Adrenal gland (tissue), 12 donors: Measurements from ENCODE around the gene KCNA2. TPM values are rescaled to one million over a fixed set of nuclear protein-coding genes. Genes with fewer than 3 reads are reported as not detected.

Source experiments
- DNase-seq, 7 donors: peaks; one replicate each; pipeline ENCODE4 v3.0.0-alpha.2; 2019 to 2020
- H3K27ac ChIP-seq, 5 donors: fragments of 200-600 bp; sonication (generic) in 4 of 5; 1 replicate in 3 of 5; 2 replicates in 2 of 5; pipeline versions ENCODE4 v1.5.1 to v1.8.0; 2016 to 2020; ENCODE audit warnings: mild to moderate bottlenecking in 1 of 5
- H3K27me3 ChIP-seq: fragments of 200-600 bp; 2 replicates; pipeline ENCODE4 v1.8.0; 2021
- H3K36me3 ChIP-seq, 2 donors: fragments of 200-600 bp; replicated peaks in 1 of 2; 1 replicate in 1 of 2; 2 replicates in 1 of 2; pipeline versions ENCODE4 v1.5.1 to v1.8.0; 2018 to 2022
- H3K4me1 ChIP-seq, 2 donors: fragments of 200-600 bp; replicated peaks in 1 of 2; 1 replicate in 1 of 2; 2 replicates in 1 of 2; pipeline versions ENCODE4 v1.5.1 to v1.8.0; 2018 to 2021
- H3K4me3 ChIP-seq, 4 donors: fragments of 200-600 bp; sonication (generic) in 3 of 4; one replicate each; pipeline ENCODE4 v1.5.1; 2016 to 2018
- H3K9me3 ChIP-seq, 3 donors: fragments of 200-600 bp; sonication (generic) in 1 of 3; replicated peaks in 1 of 3; 1 replicate in 2 of 3; 2 replicates in 1 of 3; pipeline versions ENCODE4 v1.5.1 to v1.8.0; 2016 to 2021
- POLR2A ChIP-seq, 2 donors: fragments of 450-650 bp; IDR thresholded peaks; one replicate each; pipeline ENCODE4 v1.6.1; 2017; ENCODE audit warnings: antibody characterized with exemption in 2 of 2, mild to moderate bottlenecking in 2 of 2, moderate library complexity in 1 of 2
- WGBS, 4 donors: extraction: QIAGEN DNeasy Blood & Tissue Kit in 2 of 4; methylation state at CpG; one replicate each; pipeline versions ENCODE4 v1.1.5 to v1.1.7; 2013 to 2017; 5-methylcytosine and 5-hydroxymethylcytosine counted together
- intact Hi-C, 2 donors: fragments of 100-400 bp; cut with DNase I; formaldehyde crosslinking; loops; one replicate each; pipeline versions ENCODE4 v1.14.1 to v1.15.0; 2022 to 2023
- polyA plus RNA-seq, 3 donors: library from polyadenylated mRNA; stranded (reverse); fragments of 200-250 nt in 2 of 3; fragments of 350-450 nt in 1 of 3; fragmentation: Illumina TruSeq in 1 of 3; extraction: RNeasy Lipid Tissue Mini Kit (QIAGEN cat#74804) in 1 of 3; gene quantifications; one replicate each; pipeline ENCODE4 v1.2.3, GENCODE V29; 2013 to 2014
- total RNA-seq, 9 donors: library from RNA; depleted of rRNA in 4 of 9; stranded (reverse); fragments of >200 nt in 4 of 9; fragments of 120-200 nt in 1 of 9; fragmentation: NEBNext Ultra II Directional in 1 of 9; extraction: Animal tissue kit (Norgen Biotek cat#: 25700) in 1 of 9; gene quantifications; one replicate each; pipeline versions ENCODE4 v1.1.0 to v1.2.4, GENCODE V29; 2013 to 2023
- TF ChIP-seq, protein P1 (sequence below), 6 experiments: fragments of 450-650 bp in 4 of 6; fragments of 200-600 bp in 2 of 6; sonication (generic) in 1 of 6; IDR thresholded peaks; 1 replicate in 5 of 6; 2 replicates in 1 of 6; pipeline versions ENCODE4 v1.5.1 to v1.8.0; 2016 to 2021; ENCODE audit warnings: antibody characterized with exemption in 6 of 6, mild to moderate bottlenecking in 2 of 6, moderate library complexity in 1 of 6
- donor health status: healthy with polysubstance abuse.
- donor health status: Bipolar disorder and iron deficiency.
- donor health status: DM: yes; HTN: yes; CAD: no.
- donor health status: DM: no; HTN: no; CAD: no.
- donor health status: DM: no; HTN: no; CAD: no.
- donor health status: DM: yes; HTN: yes; CAD: no.

Gene KCNA2
- total and polyA plus RNA-seq, 12 donors, result 0.06 to 16.9 (median 0.38) TPM; not detected in 1

DNA sequence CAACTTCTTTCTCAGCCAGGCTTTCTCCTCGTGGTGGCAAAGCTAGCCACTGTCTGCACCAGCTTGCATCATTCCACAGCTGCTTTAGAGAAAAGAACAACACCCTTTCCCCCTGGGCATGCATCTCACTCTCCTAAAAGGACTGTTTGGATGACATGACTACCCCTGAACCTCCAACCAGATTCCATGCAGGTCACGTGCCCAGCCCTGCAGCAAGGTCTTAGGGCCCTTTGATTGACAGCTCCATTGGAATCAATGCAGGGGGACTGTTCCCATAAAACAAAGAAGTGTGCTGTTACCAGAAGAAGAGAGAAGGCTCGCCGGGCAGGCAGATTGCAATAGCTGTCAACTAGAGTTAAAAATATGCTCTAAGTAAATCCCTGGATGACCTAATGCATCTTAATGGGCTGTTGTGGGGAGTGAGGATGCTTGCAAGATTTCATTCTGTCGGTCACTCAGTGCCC is 24.4 kb downstream of the KCNA2 start:
- DNase-seq, result peak in 1 of 7 donors; percentile 20
- intact Hi-C loops, result no loop called here
- Histone ChIP-seq H3K36me3 (no peaks in the 10 kb centered on the region), H3K4me3 (no peak overlapping the region), H3K27ac (no peak overlapping the region), H3K4me1 (no peaks in the 10 kb centered on the region), H3K27me3 (no peaks in the 10 kb centered on the region), H3K9me3 (no peaks in the 10 kb centered on the region)
- TF ChIP-seq POLR2A (IDR thresholded peaks at IDR 0.05), result no peak
- TF ChIP-seq, protein P1, sequence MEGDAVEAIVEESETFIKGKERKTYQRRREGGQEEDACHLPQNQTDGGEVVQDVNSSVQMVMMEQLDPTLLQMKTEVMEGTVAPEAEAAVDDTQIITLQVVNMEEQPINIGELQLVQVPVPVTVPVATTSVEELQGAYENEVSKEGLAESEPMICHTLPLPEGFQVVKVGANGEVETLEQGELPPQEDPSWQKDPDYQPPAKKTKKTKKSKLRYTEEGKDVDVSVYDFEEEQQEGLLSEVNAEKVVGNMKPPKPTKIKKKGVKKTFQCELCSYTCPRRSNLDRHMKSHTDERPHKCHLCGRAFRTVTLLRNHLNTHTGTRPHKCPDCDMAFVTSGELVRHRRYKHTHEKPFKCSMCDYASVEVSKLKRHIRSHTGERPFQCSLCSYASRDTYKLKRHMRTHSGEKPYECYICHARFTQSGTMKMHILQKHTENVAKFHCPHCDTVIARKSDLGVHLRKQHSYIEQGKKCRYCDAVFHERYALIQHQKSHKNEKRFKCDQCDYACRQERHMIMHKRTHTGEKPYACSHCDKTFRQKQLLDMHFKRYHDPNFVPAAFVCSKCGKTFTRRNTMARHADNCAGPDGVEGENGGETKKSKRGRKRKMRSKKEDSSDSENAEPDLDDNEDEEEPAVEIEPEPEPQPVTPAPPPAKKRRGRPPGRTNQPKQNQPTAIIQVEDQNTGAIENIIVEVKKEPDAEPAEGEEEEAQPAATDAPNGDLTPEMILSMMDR (IDR thresholded peaks at IDR 0.05), result no peak
- WGBS, 4 donors, result 45 to 70% (median 62%) methylated on average over 5 of the region's 5 CpGs

DNA sequence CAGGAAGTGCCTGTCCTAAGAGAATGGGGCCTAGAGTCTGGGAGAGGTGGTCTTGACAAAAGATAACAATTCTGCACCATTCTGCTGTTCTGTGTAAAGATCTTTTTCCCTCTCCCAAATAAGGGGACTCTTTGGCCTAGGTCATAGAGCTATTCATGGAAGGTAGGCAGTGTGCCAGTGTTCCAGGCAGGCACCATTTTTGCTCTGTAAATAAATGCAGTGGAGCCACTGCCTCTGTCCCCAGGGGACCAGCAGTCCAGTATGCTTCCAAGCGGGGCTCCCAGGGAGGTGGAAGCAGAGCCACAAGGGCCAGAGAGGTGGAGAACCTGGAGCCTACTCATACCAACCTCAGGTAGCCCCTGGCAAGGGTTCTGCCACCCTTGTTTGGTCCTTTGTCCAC is 25.9 kb downstream of the KCNA2 start:
- intact Hi-C loops, result no loop called here
- peak in 1 of 7 donors; percentile 23 for DNase-seq
- H3K4me1 ChIP-seq, result no peaks in the 10 kb centered on the region
- no peaks in the 10 kb centered on the region for H3K9me3 ChIP-seq
- H3K36me3 ChIP-seq, result no peaks in the 10 kb centered on the region
- no peak for TF ChIP-seq POLR2A (IDR thresholded peaks at IDR 0.05)
- TF ChIP-seq, protein P1 (IDR thresholded peaks at IDR 0.05), result no peak
- 78 to 100% (median 89%) methylated on average over 1 of the region's 1 CpG for WGBS, 4 donors
- H3K27ac ChIP-seq, result no peak overlapping the region
- H3K27me3 ChIP-seq, result no peaks in the 10 kb centered on the region
- H3K4me3 ChIP-seq, result no peak overlapping the region

DNA sequence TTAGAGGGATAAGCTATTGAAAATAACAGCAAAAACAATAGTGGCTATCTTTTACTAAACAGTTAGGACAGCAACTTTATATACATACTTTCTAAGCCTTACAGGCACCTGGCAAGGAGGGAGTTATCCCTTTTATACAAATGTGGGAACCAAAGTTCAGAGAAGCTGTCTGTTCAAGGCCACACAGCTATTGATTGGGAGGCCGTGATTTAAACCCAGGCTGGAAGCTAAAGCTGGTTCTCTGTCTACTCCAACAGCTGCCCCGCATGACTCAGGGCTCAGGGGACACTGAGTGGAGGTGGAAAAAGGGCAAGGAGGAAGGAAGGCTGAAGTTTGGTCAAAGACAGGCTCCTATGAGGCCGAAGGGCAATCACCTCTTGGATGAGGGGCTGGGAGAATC is 26.7 kb downstream of the KCNA2 start:
- H3K4me3 ChIP-seq, result no peak overlapping the region
- TF ChIP-seq, protein P1 (IDR thresholded peaks at IDR 0.05), result no peak
- TF ChIP-seq POLR2A (IDR thresholded peaks at IDR 0.05), result no peak
- peak in 1 of 7 donors; percentile 2 for DNase-seq
- no peaks in the 10 kb centered on the region for H3K27me3 ChIP-seq
- no peak overlapping the region for H3K27ac ChIP-seq
- 70 to 74% (median 73%) methylated on average over 3 of the region's 3 CpGs for WGBS, 4 donors
- H3K4me1 ChIP-seq, result no peaks in the 10 kb centered on the region
- intact Hi-C loops, result no loop called here
- no peaks in the 10 kb centered on the region for H3K9me3 ChIP-seq
- H3K36me3 ChIP-seq, result no peaks in the 10 kb centered on the region

DNA sequence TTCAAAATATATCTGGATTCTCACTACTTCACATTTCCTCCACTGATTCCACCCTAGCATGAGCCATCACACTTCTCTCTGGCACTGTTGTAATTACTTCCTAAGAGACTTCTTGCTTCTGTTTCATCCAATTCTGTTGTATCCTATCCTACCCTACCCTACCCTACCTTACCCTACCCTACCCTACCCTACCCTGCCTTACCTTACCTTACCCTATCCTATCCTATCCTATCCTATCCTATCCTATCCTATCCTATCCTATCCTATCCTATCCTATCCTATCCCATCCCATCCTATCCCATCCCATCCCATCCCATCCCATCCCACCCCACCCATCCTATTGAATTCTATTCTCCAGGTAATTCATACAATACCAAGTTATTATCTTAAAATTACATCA is 29.7 kb downstream of the KCNA2 start:
- Histone ChIP-seq H3K27ac (no peak overlapping the region), H3K36me3 (no peaks in the 10 kb centered on the region), H3K27me3 (peaks cover 5% of the 10 kb centered on the region), H3K9me3 (no peaks in the 10 kb centered on the region), H3K4me3 (no peak overlapping the region), H3K4me1 (no peaks in the 10 kb centered on the region)
- TF ChIP-seq, protein P1 (IDR thresholded peaks at IDR 0.05), result no peak
- TF ChIP-seq POLR2A (IDR thresholded peaks at IDR 0.05), result no peak
- intact Hi-C loops, result no loop called here
- no peak for DNase-seq
